HG03139 (cell line): ENCODE results near the gene TRIM23.
"Not testable (repeated sequence)": the region's sequence is repeated elsewhere in the genome, so short reads cannot be mapped to it uniquely, and the experiment has no call there.

ENCODE experiments used
- ATAC-seq: cut with Tn5 transposase; IDR thresholded peaks from one replicate; pipeline ENCODE4 v1.9.1; 2021; ENCODE audit not compliant: unreplicated experiment

Gene TRIM23

DNA sequence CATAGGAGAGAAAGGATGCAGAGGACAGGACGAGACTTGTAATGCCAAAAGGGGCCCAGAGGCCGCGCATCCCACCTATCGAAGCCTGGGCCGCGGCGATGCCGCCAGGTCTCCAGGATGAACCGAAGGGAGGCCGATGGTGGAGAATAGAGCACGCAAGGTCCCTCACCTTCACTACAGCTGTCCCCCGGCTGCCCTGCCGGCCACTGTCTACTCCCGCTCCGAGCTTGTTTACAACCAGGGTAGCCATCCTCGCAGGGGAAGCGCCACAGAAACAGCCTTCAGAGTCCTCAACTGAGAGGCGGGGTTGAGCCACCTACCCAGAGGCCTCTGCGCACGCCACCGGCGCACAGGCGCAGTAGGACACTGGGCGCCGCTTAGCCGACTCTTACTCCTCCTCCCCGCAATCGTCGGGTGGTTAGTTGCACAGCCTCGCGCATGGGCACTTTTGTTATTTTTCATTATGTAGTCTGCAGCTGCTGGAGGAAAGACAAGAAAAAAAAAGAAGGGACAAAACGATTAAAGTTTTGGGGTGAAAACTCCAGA lies at the start of gene TRIM23:
TSS of gene TRIM23 (minus strand) at position 309 of the 546 bp plus-strand sequence. CDS start at position 250, 59 bp downstream.
- ATAC-seq, result peak; percentile 97

DNA sequence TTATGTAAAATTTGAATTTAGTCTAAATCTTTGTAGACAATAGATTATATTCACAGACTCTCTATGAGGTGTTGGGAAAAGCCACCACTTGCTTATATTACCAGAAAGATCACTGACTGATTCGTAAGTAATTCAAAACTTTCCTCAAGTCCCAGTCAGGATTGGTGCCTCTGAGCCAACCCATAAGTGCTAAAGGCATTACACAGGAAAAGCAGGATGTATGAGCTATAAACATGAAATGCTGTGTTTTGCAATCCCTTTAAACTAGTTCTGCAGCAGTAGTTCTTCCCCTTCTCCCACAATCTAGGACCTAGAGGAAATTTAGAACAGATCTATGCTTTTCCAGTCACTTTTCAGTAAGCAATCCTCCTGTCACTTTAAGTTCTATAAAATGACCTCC lies 48.7 kb upstream of the TRIM23 start:
- ATAC-seq, result no peak

DNA sequence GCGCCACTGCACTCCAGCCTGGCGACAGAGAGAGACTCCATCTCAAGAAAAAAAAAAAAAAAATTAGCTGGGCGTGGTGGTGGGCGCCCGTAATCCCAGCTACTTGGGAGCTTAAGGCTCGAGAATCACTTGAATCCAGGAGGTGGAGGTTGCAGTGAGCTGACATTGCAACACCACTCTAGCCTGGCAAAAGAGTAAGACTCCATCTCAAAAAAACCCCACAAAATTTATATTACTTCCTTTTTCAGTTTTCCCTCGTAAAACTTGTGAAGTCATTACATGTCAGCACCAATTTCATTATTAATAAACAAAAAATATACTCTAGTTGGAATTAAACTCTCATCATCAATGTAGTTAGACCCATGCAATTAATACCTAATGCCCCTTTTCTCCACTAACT lies 44.6 kb upstream of the TRIM23 start:
- no peak for ATAC-seq

DNA sequence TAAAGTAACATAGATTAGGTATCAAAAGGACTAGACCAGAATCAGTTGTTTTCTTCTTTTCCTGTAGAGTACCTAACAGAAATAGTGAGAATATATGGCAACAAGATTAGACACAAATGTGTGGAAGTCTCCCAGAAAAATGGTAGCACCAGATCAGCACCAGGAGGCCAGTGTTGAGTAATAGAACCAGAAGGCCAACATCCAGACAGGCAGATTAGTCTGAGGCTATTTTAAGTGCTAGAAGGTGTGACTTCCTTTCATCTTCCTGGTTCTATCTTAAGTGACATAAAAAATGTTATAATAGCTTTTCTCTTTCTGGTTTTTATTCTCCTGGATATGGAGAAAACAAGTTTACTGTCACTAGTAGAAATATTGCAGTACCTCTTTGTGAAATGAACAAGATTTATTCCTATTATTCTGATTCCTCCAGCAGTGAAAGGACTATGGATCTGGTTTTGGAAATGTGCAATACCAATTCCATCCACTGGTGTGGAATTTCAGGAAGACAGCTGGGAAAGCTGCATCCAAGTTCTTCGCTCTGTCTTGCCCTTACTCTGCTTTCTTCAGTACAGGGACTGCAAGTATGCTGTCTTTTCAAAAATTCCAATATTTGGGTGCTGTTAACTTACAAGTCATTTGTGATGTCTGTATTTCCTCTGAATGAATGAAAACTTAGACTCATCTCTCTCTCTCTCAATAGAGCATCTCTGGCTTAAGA lies 39.8 kb upstream of the TRIM23 start:
- ATAC-seq, result no peak

DNA sequence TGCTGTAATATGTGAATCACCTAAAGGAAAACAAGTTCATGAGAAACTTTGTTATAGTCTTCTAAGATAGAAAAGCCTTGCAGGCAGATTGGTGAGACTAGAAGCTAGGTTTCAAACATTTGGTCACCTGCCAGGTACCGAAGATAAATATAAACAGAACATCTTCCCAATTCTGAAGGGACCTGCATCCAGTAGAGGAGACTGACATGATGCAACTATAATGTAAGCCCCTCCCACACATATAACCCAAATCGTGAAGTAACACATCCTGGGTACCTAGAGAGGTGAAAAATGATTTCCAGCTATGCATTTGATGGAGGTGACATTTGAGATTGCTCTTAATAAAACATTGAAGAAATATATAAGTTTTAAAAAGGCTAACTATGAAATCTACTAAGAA lies 30.6 kb upstream of the TRIM23 start:
- ATAC-seq, result no peak

DNA sequence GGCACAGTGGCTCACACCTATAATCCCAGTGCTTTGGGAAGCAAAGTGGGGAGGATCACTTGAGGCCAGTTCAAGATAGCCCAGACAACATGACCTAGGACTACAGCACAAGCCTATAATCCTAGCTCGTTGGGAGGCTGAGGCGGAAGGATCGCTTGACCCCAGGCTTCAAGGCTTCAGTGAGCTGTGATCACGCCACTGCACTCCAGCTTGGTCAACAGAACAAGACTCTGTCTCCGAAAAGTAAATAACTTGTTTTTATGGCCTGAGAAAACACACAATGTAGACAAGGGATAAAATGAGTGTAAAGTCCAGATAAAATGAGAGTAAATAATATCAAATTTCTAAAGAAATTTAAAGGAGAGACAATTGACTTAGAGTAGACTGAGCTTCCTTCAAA lies 27.0 kb upstream of the TRIM23 start:
- no peak for ATAC-seq

DNA sequence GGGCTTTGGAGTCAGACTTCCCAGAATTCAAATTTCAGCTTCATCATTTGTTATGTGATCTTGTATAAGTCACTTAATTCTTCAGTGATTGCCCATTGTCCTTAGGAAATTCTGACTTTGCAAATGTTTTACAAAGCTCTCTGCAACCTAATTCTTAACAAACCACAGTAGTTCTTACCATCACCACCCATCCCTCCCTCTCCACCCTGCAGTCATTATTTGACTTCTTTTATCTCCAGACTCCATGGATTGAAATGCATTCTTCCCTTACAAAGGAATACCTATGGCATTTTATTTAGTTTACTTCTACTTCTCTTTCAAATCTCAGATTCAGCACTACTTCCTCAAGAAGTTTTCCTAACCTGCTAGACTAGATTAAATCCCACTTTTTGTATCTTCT lies 23.8 kb upstream of the TRIM23 start:
- ATAC-seq, result no peak

DNA sequence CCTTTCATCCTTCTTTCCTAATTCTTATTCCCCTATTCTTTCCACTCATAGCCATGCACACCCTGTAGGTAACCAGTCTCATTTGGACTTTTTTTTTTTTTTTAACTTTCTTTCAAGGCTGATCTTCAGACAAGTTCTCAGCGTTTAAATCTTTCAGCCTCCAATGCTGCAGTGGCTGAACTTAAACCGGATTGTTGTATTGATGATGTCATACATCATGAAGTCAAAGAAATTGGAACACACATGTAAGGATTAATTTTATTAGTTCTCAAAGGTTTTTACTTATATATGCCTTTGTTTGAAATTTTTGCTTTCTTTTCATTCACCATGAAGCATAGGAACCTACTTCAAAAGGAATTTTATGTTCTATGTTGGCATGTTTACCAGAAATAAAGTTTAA lies 22.8 kb upstream of the TRIM23 start:
- no peak for ATAC-seq

DNA sequence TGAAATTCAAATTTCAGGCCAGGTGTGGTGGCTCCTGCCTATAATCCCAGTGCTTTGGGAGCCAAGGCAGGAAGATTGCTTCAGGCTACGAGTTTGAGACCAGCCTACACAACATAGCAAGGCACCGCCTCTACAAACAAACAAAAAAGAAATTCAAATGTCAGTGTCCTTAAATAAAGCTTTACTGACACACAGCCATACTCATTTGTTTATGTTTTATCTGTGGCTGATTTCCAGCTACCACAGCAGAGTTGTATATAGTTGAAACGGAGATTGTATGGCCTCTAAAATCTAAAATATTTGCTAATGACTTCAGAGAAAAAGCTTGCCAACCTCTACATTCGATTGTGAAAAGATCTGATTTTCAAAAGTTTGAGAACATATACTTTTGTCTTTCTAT lies 16.1 kb upstream of the TRIM23 start:
- no peak for ATAC-seq

DNA sequence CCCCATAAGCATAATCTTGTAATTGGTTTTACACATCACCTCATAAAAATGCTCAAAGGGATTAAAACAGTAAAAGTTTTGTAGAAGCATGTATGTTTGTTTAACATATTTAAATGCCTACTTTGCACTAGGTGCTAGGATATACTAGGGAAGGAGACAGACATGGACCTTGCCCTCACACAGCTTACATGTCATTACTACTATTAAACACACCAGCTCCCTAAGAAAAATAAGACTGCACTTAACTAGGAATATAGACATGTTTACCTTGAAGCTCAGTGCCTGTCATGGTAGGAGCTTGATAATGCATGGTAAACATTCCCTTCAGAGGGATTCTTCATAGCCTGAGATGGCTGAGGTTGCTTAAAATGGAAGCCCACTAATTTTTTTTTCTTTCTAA lies 6.8 kb upstream of the TRIM23 start:
- ATAC-seq, result no peak

DNA sequence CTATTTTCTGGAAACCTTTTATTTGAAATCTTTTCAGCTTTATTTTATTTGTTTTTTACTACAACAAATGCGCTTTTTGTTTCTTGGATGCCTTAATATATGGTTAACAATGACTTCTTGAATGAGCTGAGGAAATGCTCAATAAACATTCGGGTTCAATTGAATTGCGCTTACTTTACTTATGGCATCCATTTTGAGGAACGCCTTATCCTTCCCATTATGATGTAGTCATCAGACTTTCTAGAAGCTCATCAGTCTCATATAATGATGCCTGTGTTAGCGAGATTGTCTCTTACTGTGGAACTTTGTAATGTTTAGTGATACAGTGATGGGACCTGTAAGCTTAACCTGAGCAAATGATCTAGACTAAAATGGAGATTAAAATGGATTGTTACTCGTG lies 1.6 kb upstream of the TRIM23 start:
- no peak for ATAC-seq

DNA sequence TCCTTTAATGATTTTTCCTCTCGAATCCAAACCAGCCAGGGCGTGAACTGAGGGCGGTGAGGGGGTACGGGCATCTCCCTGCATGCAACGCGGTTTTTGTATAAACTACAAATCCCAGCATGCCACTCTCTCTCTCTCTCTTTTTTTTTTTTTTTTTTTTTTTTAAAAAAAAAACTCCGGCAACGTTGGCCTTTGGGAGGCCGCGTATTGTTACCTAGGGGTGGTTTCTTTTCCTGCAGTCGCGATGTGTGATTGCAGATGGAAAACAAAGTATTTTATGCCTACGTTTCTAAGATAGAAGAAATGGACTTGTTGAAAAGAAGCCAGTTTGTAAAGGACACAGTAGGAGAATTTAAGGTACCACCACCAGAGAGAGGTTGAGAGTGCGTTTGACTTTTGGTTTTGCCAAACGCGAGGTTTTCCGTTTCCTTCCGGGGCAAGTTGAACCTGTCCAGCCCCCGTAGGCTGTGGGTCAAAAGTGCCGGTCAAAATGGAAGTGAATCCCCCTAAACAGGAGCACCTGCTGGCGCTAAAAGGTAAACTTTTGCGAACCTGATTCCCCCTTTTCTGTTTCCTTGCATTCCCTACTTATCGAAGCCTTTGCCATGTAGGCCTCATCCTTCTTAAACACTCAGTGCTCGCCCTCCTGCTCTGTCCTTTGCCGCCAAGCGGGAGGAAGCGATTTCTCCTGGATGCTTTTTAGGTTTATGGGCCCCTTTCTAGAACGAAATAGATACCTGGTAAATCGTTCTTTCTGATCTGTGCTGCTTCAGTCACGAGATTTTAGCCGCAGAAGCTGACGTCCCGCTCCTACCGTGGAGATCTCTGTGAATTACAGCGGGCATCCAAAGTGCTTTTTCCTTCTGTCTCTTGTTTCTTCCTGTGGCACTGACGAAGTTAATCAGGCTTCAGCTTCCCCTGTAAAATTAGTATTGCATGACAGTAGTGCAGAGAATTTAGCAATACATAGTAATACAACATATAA lies 730 bp upstream of the TRIM23 start, which contains the start of the genes SHLD3 and TRAPPC13:
TSS of gene SHLD3 (plus strand) at position 457 of the 985 bp plus-strand sequence. CDS start 4,561 bp downstream, outside the sequence.
TSS of gene TRAPPC13 (plus strand) at position 457 of the 985 bp plus-strand sequence. CDS start at position 491, 34 bp downstream.
- ATAC-seq, result peak; percentile 64

DNA sequence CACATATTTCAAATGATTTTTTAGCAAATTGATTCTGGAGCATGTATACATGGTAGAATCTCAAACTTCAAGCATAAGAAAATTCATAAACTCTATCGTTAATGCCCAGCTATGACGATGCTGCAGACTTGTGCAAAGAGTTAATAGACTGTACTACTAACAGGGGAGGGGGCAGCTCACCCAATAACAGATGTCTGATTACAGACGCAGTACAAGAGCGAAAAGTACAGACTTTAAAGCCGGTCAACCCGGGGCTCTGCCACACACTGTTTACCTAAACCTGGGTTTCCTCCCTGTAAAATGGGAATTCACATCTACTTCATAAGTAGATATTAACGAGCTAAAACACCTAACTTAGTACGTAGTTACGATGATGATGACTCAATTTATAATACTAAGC lies 651 bp downstream of the TRIM23 start:
- ATAC-seq, result no peak

DNA sequence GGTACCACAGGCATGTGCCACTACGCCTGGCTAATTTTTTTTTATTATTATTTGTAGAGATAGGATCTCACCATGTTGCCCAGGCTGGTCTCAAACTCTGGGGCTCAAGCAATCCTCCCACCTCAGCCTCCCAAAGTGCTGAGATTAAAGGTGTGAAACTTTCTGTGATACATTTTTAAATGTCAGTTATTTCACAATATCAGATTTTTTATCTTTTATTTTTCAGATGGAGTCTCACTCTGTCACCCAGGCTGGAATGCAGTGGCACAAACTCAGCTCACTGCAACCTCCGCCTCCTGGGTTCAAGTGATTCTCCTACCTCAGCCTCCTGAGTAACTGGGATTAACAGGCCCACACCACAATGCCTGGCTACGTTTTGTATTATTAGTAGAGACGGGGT lies 2.2 kb downstream of the TRIM23 start:
- ATAC-seq, result not testable (repeated sequence)

DNA sequence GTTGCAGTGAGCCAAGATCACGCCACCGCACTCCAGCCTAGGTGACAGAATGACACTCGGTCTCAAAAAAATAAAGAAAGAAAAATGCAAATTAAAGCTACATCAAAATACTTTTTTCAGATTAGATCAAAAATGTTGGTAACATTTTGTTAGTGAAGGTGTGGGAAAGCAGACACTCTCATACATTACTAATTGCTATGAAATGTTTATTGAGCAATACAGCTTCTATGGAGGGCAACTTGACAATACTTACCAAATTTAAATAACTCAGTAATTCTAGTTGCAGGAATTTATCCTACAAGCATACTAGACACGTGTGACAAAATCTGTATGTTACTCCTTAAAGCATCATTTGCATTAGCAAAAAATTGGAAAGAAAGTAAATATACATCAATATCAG lies 4.1 kb downstream of the TRIM23 start:
- no peak for ATAC-seq

DNA sequence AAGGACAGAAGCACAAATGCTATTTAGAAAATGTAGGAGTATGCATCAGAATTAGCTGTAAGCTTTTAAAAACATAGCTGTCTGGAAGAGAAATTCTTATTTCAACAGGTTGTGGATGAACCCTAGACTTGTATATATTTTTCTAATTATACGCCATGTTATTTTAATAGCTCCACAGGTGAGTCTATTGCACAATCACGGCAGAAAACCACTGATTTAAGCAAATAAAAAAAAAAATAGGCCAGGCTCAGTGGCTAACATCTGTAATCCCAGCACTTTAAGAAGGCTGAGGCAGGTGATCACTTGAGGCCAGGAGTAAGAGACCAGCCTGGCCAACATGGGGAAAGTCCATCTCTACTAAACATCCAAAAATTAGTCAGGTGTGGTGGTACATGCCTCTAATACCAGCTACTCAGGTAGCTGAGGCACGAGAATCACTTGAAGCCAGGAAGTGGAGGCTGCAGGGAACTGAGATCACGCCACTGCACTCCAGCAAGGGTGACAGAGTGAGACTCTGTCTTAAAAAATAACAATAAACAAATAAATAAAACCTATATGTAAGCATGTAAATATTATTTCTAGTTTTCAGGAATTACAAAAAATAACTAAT lies 11.7 kb downstream of the TRIM23 start:
- ATAC-seq, result no peak

DNA sequence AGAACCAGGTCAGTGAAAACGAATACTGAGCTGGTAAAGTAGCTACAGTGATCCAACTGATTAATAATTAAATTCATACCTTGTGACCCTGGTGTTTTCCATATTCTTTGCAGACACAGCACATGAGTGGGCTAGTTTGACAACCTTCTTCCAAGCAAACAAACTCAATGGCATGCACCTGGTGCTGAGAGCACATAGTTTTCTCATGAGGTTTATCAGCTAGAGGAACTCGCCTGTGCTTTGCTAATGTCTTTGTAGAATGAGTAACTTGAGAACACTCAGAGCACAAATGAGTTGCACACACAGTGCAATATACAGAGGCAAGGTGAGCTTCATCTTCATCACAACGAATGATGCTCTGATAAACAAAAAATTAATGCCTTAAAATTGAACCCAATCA lies 12.6 kb downstream of the TRIM23 start:
- ATAC-seq, result no peak

DNA sequence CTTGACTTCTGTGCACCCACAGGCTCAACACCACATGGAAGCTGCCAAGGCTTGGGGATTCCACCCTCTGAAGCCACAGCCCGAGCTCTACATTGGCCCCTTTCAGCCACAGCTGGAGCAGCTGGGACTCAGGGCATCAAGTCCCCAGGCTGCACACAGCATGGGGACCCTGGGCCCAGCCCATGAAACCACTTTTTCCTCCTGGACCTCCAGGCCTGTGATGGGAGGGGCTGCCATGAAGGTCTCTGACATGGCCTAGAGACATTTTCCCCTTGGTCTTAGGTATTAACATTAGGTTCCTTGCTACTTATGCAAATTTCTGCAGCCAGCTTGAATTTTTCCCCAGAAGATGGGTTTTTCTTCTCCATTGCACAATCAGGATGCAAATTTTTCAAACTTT lies 22.4 kb downstream of the TRIM23 start:
- not testable (repeated sequence) for ATAC-seq

DNA sequence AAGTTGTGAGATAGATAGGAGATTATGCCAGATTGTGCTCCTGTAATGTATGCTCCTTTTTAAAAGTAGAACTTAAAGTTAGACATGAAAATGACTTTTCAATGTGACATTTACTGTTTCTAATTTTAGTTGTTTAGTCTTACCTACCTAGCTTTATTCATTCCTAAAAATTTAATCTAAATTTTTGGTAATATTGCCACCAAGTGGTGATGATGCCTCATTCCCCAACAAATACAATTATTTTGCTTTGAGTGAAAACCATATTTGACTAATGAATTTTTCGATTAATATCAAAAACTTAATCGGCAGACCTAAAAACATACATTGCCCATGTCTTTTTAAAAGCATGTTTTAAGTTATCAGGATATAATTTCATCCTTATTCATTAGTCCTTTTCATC lies 35.4 kb downstream of the TRIM23 start:
- ATAC-seq, result no peak

DNA sequence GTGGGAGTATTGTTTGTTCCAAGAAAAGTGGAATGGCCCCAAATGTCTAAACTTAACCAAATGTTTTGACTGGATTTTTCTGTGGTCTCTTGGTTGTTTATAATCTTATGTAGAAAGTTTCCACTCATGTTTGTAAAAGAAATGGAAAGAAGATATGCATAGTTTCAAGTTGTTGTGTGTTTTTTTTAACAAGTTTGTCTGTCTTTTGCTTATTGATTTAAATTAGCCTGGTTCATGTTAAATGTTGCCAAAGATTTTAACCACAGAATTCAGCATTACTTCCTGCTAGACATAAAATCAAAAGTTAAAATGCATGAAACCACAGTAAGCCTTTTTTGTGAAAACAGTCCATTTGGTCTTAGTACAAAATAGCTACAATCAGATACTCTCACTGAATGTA lies 47.0 kb downstream of the TRIM23 start:
- no peak for ATAC-seq

DNA sequence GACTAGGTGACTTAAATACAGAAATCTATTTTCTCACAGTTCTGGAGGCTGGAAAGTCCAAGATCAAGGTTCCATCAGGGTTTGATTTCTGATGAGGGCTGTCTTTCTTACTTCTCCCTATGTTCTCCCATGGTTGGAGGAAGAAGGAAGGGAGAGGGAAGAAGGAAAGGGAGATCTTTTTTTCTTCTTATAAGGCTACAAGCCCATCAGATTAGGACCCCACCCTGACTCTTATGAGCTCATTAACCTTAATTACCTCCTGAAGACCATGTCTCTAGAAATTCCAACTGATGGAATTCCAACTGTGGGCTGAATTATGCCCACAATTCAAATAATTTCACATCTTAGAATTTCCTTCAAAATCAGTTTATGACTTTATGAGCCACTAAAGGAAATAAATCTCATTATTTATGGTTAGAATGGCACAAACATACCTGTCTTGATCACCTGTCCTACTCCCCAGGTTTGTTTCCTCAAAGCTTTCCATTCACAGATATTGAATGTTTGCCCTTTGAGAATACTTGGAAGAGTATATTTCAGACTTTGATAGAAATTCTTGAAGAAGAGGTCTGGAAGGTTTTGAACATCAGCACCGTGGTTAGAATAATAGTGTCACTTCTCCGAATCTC lies 53.4 kb downstream of the TRIM23 start:
- ATAC-seq, result no peak
